ENCODE data around the gene PATL1.
"Not testable (repeated sequence)": the region's sequence is repeated elsewhere in the genome, so short reads cannot be mapped to it uniquely, and the experiment has no call there.

DNA sequence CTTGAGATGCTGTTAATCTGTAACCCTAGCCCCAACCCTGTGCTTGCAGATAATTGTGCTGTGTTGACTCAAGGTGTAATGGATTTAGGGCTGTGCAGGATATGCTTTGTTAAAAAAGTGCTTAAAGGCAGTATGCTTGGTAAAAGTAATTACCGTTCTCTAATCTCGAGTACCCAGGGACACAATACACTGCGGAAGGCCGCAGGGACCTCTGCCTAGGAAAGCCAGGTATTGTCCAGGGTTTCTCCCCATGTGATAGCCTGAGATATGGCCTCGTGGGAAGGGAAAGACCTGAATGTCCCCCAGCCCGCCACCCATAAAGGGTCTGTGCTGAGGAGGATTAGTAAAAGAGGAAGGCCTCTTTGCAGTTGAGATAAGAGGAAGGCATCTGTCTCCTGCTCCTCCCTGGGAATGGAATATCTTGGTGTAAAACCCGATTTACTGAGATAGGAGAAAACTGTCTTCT, 12.5 kb upstream of the PATL1 start:
- TF ChIP-seq, protein P1, sequence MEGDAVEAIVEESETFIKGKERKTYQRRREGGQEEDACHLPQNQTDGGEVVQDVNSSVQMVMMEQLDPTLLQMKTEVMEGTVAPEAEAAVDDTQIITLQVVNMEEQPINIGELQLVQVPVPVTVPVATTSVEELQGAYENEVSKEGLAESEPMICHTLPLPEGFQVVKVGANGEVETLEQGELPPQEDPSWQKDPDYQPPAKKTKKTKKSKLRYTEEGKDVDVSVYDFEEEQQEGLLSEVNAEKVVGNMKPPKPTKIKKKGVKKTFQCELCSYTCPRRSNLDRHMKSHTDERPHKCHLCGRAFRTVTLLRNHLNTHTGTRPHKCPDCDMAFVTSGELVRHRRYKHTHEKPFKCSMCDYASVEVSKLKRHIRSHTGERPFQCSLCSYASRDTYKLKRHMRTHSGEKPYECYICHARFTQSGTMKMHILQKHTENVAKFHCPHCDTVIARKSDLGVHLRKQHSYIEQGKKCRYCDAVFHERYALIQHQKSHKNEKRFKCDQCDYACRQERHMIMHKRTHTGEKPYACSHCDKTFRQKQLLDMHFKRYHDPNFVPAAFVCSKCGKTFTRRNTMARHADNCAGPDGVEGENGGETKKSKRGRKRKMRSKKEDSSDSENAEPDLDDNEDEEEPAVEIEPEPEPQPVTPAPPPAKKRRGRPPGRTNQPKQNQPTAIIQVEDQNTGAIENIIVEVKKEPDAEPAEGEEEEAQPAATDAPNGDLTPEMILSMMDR (IDR thresholded peaks at IDR 0.05), result not testable (repeated sequence)
- not testable (repeated sequence) for TF ChIP-seq SIN3A (IDR thresholded peaks at IDR 0.05; ENCODE audit: borderline replicate concordance, insufficient read depth, low read depth, low read length)

Measured in Panc1 (cell line).